Measurements from ENCODE around the gene CSNK1G2.

The CSNK1G2 gene

GRCh38 chr19:1929021-1929742 lies 11.8 kb upstream of the CSNK1G2 start:
- H3K27ac ChIP-seq = no peak overlapping the region; the same call in 1 of the 2 replicates
- TF ChIP-seq CTCF (conservative IDR thresholded peaks at IDR 0.05) = peak; percentile 92

- no peak for TF ChIP-seq CTCF (conservative IDR thresholded peaks at IDR 0.05)
- no peak overlapping the region for H3K27ac ChIP-seq
Observed at GRCh38 chr19:1931445-1931844, 9.5 kb upstream of the CSNK1G2 start.

GRCh38 chr19:1932395-1932794 lies 8.6 kb upstream of the CSNK1G2 start:
- TF ChIP-seq CTCF (conservative IDR thresholded peaks at IDR 0.05) = no peak
- H3K27ac ChIP-seq = no peak overlapping the region

GRCh38 chr19:1933244-1933643 lies 7.7 kb upstream of the CSNK1G2 start:
- TF ChIP-seq CTCF (conservative IDR thresholded peaks at IDR 0.05) = no peak
- no peak overlapping the region for H3K27ac ChIP-seq

- TF ChIP-seq CTCF (conservative IDR thresholded peaks at IDR 0.05) = no peak
Observed at GRCh38 chr19:1933942-1934341, 7.0 kb upstream of the CSNK1G2 start.

GRCh38 chr19:1935484-1936208 lies 5.3 kb upstream of the CSNK1G2 start:
- no peak overlapping the region for H3K27ac ChIP-seq
- no peak for TF ChIP-seq CTCF (conservative IDR thresholded peaks at IDR 0.05)

More at GRCh38 chr19:1933942-1934341, 7.0 kb upstream of the CSNK1G2 start:
- no peak overlapping the region for H3K27ac ChIP-seq

- TF ChIP-seq CTCF (conservative IDR thresholded peaks at IDR 0.05) = no peak
- no peak overlapping the region for H3K27ac ChIP-seq
Observed at GRCh38 chr19:1936430-1936829, 4.5 kb upstream of the CSNK1G2 start.
